GM21423 (cell line): ENCODE data around the gene ADH1B.
"Not testable (repeated sequence)": the region's sequence is repeated elsewhere in the genome, so short reads cannot be mapped to it uniquely, and the experiment has no call there.

Source experiments
- ATAC-seq: cut with Tn5 transposase; IDR thresholded peaks from one replicate; pipeline ENCODE4 v1.9.1; 2021; ENCODE audit warnings: mild to moderate bottlenecking, moderate library complexity; ENCODE audit not compliant: unreplicated experiment

ADH1B gene

DNA sequence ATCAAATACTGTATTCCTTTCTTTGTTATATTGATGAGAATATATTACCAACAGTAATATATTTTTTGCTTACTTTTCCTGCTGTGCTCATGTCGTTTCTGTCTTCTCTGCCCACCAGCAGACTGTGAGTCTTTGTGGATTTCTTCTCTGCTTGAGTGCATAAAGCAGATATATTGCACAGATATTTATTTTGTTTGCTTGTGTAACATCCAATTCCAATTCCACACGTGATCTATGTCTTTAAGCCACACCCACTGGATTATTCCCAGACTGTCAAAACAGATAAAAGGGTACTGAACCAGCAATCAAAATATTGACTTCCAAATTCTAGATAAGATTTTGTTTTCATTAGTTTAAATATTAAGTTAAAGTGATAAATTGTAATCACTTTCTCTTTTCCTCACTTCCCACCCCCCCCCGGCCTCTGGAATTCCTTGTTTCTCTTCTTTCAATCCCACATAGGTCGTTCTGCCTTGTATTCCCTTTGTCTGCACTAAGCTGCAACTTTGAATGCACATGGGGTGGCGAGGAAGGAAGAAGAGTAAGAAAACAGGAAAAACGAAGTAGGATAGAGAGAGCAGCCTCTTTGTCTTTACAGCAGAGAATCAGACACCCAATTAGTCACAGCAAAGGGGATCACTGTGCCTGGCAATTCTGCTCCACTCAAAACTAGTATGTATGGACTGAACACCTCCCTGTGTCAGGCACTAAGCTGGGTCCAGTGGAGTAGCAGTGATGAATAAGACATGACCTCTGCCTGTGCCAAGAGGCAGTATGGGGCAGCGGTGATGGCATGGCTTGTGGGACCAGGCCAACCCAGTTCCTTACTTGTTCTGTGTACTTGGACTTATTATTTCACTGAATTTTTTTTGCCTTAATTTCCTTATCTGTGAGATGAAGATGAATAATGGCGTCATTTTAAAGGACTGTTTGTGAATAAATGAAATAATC lies at the start of gene ADH1B:
TSS of gene ADH1B (minus strand) at position 161 of the 951 bp plus-strand sequence. CDS start at position 91, 70 bp downstream.
- ATAC-seq, result no peak

DNA sequence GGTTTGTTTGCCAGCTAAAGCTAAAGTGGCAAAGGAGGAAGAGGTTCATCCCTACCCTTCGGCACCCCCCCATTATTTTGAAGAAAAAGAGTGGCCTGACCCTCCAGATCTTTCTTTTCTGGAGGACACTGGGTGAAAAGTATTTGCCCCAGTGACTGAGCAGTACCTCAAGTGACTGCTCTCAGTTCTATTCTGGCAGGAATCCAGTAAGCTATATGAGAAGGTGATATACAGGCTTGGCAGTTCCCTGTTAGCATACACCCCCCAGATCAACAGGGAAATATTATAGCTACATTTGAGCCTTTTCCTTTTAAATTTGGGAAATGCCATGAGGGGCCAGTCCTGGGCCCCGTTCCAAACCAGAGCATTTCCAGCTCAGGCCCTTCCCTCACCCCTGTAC lies 46.6 kb upstream of the ADH1B start:
- not testable (repeated sequence) for ATAC-seq

DNA sequence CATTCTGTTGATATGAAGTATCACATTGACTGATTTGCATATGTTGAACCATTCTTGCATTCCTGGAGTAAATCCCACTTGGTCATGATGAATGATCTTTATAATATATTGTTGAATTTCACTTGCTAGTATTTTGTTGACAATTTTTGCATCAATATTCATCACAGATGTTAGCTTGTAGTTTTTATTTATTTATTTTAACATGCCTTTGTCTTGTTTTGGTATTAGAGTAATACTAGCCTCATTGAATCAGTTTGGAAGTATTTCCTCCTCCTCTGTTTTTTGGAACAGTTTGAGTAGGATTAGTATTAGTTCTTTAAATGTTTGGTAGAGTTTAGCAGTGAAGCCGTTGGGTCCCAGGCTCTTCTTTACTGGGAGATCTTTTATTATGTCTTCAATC lies 45.3 kb upstream of the ADH1B start:
- no peak for ATAC-seq

DNA sequence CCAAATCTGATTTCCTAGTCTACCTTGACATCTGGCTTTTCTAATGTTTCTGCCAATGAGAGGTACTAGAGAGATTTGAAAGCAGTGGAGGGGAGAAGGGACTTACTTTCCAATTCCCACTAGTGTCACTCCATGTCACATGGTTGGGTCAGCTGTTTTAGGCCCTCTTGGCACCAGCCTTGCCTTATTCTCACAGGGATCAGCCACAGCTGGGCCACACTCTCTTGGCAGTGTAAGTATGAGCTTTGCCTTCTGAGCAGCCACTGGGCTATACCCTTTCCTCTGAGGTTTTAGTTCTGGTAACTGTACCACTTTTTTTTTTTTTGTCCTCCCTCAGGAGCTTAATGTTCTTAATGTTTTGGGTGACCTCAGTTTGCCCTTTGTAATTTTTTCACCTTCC lies 41.6 kb upstream of the ADH1B start:
- ATAC-seq, result no peak

DNA sequence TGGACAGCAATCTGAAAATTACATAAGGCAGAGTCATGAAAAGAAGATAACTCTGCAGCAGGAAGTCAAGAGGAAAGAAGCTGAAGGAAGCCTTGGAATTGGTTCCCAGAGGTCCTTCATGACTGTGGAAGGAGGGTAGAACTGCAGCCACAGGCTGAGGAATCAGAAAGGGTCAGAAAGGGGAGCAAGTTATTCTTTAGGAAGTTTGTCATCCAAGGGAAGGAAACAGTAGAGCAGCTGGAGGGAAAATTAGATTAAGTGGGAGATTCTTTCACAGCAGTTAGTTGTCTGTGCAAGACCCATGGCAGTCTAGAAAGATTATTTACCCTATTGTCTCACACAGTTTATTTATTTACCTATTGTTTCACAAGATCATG lies 40.7 kb upstream of the ADH1B start:
- ATAC-seq, result no peak

DNA sequence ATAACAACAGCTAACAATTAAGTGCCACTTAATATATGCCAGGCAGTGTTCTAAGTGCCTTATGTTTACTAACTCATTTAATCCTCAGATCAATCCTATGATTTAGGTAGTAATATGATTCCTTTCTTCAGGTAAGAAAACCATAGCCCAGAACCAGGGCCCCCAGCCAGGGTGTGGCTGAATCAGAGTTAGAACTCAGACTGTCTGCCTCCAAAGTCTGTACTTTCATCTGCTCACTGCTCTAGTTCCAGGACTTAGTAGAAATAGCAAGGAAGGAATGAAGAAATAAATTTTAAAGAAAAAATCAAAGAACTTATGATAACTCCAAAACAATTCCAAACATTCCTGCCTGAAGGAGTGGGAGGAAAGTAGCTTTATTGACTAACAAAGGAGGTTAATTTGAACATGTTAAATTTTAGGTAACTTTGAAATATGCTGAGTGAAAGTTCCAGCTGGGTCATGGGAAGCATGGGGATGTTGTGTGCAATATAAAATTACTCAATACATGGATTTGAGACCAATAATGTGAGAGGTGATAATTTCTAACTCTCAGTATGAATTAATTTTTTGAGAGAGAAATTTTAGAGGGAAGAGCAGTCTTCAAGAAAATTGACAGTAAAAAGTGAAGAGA lies 40.2 kb upstream of the ADH1B start:
- no peak for ATAC-seq

DNA sequence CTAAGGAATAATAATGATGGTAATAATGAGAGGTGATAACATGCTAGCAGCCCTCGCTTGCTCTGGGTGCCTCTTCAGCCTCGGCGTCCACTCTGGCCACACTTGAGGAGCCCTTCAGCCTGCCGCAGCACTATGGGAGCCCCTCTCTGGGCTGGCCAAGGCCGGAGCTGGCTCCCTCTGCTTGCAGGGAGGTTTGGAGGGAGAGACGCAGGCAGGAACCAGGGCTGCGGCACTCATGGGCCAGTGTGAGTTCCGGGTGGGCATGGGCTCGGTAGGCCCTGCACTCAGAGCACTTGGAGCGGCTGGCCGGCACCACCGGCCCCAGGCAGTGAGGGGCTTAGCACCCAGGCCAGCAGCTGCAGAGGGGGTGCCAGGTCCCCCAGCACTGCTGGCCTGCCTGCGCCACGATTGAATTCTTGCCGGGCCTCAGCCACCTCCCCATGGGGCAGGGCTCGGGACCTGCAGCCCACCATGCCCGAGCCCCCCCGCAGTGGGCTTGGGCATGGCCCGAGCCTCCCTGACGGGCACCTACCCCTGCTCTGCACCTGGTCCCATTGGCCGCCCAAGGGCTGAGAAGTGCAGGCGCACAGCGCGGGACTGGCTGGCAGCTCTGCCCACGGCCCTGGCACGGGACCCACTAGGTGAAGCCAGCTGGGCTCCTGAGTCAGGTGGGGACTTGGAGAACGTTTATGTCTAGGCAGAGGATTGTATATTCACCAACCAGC lies 38.4 kb upstream of the ADH1B start:
- no peak for ATAC-seq

DNA sequence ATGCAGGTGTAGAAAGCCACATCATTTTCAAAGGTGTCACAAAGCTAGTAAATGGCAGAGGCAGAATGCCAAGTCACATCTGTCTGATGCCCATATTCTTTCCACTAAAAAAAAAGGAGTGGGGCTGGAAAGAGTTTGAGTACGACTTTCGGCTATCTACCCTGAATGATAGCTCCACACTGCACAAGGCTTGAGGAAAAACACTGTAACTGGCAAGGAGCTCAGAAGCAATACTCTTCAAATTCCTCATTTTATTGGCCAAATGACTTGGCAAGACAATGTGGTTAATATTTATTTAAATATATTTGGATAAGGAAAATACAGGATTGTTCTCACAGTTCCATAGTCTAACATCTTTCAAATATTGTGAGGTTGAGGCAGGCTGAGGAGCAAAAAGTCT lies 36.7 kb upstream of the ADH1B start:
- ATAC-seq, result no peak

DNA sequence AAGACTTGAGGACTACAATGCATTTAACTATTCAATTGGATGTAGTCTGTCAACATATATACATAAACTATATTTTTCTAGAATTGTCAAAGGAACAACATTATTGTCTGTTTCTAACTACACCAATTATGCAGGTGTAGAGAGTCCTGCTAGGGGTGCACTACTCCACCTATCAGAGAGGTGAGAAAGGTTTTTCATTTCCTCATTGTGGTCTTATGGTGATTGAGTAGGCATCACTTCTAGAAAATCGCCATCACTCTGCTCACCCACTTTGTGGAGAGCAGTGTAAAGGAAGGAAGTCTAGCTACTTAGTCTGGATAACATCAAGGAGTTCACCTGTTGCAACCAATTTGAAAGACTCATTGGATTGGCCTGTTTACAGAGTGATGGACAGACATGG lies 35.8 kb upstream of the ADH1B start:
- peak; percentile 94 for ATAC-seq

DNA sequence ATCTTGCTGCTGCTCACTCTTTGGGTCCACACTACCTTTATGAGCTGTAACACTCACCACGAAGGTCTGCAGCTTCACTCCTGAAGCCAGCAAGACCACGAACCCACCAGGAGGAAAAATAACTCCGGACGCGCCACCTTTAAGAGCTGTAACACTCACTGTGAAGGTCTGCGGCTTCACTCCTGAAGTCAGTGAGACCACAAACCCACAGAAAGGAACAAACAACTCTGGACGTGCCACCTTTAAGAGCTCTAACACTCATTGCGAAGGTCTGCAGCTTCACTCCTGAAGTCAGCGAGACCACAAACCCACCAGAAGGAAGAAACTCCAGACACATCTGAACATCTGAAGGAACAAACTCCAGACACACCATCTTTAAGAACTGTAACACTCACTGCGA lies 34.9 kb upstream of the ADH1B start:
- ATAC-seq, result not testable (repeated sequence)

DNA sequence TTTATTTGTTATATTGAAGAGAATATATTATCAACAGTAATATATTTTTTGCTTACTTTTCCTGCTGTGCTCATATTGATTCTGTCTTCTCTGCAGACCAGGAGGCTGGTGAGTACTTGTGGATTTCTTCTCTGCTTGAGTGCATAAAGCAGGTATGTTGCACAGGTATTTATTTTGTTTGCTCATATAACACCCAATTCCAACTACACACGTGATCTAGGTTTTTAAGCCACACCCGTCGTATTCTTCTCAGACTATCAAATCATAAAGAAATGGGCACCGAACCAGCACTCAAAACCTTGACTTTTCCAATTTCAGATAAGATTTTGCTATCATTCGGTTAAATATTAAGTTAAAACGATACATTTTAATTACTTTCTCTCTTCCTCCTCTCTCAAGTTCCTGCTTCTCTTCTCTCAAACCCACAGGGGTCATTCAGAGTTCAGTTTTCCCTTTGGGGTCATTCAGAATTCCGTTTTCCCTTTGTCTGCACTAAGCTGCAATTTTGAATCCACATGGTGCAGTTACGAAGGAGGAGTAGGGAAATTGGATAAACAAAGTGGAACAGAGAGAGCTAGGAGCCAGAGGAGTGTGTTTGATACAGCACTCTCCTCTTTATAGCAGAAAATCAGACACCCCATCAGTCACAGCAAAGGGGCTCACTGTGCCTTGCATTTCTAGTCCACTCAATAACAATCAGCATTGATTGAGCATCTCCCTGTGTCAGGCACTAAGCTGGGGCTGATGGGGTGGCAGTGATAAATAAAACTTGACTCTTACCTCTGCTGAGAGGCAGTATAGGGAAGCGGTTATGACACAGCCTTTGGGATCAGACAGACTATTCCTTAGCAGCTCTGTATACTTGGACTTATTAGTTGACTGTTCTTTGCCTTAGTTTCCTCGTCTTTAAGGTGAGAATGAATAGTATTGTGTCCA lies 31.7 kb upstream of the ADH1B start, which contains the start of gene ADH1C:
TSS of gene ADH1C (minus strand) at position 145 of the 936 bp plus-strand sequence. CDS start at position 74, 71 bp downstream.
- ATAC-seq, result no peak

DNA sequence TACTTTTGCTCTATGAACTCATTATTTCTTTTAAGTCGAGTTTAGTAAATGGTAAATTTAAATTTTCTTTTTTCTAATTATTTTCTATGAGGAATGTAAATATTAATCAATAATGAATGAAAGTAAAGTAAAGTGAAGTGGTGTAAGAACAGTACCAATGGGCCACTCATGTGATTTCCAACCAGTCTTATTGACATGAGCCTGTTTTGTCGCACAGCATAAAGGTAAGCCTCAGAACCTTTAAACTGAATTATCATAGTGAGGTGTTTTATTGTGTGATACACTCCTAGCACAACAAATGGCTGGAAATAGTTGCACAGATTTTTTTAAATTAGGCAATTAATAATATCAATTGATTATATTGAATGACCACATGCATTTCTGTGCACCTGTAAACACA lies 30.3 kb upstream of the ADH1B start:
- ATAC-seq, result no peak

DNA sequence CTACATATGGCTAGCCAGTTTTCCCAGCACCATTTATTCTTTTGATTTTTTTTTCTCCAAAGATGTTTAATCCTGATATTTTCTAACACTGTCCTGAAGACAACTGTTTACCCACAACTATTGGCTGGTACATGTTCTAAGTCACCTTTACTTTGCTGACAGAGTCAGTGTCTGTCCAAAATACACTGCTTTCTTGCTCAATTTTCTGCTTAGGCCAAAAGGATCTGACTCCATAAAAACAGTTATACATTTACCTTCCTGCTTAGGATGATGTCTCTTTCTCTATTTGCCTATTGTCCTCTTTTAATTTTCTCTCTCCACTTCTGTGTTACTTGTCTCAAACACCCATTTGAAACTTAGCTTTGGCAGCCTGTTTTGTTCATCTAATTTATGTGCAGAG lies 28.1 kb upstream of the ADH1B start:
- ATAC-seq, result no peak

DNA sequence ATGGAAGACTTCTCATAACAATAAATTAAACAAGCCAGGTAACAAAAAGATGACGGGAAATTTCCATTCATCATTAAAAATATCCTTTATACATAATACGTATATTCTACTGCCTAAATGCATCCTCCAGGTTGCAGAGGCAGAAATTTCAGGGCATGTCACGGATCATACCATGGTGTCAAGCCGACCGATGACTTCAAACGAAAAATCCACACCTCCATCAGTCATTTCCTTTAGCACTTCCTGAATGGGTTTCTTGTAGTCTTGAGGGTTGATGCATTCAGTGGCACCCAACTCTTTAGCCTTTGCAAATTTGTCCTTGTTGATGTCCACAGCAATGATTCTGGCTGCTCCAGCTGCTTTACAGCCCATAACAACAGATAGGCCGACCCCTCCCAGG lies 21.4 kb upstream of the ADH1B start:
- ATAC-seq, result not testable (repeated sequence)

DNA sequence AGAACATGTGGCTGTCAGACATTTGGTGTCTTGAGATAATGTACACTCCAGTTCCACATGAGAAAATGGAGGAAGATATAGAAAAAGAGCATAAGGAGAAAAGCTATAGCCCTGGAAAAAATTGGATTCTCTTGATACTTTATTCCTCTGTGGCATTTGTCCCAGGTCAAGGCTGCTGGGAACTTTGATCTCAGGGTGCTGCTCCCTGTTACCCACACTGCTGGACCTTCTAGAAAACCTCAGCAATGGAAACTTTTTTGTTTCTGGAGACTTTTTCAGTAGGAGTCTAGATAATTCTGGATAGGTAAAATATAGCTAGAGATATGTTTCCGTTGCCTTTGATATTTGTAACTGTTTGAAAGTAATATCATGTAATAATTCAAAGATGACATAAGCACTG lies 20.2 kb upstream of the ADH1B start:
- no peak for ATAC-seq

DNA sequence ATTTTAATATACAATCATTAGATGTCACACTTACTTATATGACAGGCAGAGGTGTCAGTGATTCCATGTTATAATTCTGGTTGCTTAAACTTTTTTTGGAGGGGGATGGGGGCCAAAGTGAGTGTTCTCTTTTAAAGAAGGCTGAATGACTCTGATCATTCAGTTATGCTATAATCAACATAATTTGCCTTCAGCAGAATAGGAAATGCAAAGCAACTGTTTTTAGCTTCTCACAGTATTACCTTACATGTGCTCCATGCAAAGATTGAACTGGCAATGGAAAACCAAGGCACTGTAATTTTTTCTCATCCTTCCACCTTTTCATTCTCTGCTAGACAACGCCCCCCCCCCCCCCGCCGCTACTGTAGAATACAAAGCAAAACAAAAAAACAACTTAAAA lies 18.0 kb upstream of the ADH1B start:
- ATAC-seq, result no peak

DNA sequence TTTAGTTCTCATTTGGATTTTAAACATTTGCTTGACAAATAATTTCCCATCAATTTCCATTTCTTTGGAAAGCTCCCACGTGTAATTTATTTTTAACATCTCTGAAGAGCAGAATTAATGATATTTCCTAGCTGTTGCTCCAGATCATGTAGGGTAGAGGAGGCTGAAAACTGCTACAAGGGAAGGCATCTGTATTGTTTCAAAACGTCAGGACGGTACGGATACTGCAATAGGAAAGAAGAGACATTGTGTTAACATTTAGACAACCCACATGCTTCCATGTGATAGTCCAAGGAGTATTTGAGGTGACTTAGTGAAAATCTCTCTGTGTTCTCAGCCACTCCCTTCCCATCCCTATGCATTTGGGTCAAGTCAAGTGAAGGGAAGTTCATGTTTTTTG lies 15.4 kb upstream of the ADH1B start:
- ATAC-seq, result no peak

DNA sequence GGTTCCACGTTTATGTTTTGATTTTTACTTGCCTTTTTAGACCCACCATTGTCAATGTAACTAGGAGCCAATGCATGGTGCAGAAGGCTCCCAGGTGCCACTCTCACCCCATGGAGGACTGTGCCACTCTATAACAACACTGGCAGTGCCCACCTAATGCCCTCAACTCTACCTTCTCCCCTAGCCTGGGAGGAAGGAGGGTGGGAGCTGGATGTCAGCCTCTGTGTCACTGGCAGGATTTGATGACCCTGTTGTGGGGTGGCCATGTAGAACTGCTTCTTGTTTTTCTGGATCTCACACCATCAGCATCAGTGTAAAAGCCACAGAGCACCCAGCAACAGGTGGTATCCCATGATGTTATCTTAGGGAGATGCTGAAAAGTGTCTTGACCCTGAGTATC lies 13.7 kb upstream of the ADH1B start:
- no peak for ATAC-seq

DNA sequence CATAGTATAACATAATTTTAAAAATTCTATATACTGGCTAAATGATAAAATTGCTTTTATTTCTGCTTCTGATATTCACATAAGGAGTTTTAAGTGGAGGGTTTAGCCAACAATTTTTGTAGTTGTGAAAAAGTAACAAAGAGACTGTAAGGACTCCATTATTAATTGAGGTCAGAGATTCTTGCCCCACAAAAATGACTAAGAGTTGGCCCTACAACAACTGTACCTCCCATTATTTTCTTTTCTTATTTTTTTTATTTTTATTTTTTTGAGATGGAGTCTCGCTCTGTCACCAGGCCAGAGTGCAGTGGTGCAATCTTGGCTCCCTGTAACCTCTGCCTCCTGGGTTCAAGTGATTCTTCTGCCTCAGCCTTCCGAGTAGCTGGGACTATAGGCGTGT lies 9.4 kb upstream of the ADH1B start:
- no peak for ATAC-seq

DNA sequence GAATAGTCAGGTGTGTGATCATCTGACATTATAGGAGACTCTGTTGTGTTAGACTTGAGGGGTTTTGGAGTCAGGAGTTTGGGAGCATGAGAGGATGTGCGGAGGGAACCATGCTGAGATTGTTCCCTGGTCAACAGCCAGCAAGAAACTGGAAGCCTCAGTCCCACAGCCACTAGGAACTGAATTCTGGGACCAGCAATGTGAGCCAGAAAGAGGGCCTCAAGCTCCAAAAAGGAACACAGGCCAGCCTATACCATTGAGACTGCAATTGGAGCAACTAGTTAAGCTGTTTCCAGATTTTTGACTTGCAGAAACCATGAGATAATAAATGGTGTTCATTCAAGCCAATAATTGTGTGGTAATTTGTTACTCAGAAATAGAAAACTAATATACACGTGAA lies 8.7 kb upstream of the ADH1B start:
- ATAC-seq, result no peak
